Hepatocyte (in vitro differentiated cells): Measurements from ENCODE around the gene EBNA1BP2.

Experiments
- EZH2 ChIP-seq: fragments of 200-600 bp; sonication (generic); IDR thresholded peaks from 2 replicates; pipeline ENCODE4 v1.6.1; 2016; ENCODE audit warnings: antibody characterized with exemption, mild to moderate bottlenecking, borderline replicate concordance
- EZH2phosphoT487 ChIP-seq: fragments of 200-600 bp; sonication (generic); IDR thresholded peaks from one replicate; pipeline ENCODE4 v1.6.1; 2018; ENCODE audit warnings: antibody characterized with exemption, mild to moderate bottlenecking, low read depth, moderate library complexity; ENCODE audit not compliant: unreplicated experiment, severe bottlenecking
- TF ChIP-seq, protein P1 (sequence below): fragments of 200-600 bp; sonication (generic); IDR thresholded peaks from 2 replicates; pipeline ENCODE4 v1.5.1; 2016; ENCODE audit warnings: antibody characterized with exemption, mild to moderate bottlenecking; ENCODE audit not compliant: poor library complexity

DNA sequence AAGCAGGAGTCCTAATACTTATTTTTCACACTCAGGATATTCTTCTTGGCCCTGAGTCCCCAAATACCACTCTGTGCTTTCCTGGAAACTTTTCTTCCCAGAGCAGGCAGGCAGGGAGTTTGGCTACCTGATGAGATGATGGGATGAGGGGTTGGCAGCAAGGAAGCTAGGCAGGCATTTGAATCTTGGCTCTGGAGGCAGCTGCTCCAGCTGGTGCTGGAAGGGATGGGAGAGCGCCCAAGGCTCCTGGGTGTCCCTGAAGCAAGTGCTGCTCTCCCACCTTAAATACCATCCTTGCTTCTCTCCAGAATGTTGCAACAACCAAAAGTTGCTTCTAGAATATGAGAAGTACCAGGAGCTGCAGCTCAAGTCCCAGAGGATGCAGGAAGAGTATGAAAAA lies 49.7 kb upstream of the EBNA1BP2 start:
- TF ChIP-seq, protein P1, sequence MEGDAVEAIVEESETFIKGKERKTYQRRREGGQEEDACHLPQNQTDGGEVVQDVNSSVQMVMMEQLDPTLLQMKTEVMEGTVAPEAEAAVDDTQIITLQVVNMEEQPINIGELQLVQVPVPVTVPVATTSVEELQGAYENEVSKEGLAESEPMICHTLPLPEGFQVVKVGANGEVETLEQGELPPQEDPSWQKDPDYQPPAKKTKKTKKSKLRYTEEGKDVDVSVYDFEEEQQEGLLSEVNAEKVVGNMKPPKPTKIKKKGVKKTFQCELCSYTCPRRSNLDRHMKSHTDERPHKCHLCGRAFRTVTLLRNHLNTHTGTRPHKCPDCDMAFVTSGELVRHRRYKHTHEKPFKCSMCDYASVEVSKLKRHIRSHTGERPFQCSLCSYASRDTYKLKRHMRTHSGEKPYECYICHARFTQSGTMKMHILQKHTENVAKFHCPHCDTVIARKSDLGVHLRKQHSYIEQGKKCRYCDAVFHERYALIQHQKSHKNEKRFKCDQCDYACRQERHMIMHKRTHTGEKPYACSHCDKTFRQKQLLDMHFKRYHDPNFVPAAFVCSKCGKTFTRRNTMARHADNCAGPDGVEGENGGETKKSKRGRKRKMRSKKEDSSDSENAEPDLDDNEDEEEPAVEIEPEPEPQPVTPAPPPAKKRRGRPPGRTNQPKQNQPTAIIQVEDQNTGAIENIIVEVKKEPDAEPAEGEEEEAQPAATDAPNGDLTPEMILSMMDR: no peak
- TF ChIP-seq EZH2: no peak
- TF ChIP-seq EZH2phosphoT487: no peak
